GM20431 (cell line): ENCODE data around the gene CAST.

ENCODE experiments used
- in situ Hi-C: fragments of 300-500 bp; cut with MseI, MboI; formaldehyde crosslinking; loops from one replicate; pipeline ENCODE4 v1.15.0; 2020; ENCODE audit warnings: low sequenced_read_pairs; ENCODE audit not compliant: unreplicated experiment

Gene CAST

GRCh38 chr5:96663608-96664007 lies 1.4 kb downstream of the CAST start:
- in situ Hi-C loops: no loop called here

GRCh38 chr5:96664669-96665068 lies 2.5 kb downstream of the CAST start:
- in situ Hi-C loops: no loop called here

DNA sequence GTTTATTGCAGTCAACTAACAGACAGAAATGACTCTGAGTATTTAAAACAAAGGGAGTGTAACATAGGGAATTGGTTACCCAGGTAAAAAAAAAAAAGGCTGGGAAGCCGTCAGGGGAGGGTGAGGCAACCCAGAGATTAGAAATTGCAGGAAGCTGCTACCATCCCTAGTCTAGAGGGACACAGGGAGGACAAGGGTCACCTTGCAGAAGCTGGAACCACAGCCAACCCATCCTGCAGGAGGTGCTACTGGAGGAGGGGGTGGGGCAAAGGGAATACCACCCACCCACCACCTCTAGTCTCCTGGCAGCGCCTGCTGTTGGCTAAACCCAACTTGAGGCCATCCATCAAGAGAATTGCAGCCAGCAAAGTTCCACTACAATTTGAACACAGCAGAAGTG lies 6.5 kb downstream of the CAST start:
- in situ Hi-C loops: no loop called here

GRCh38 chr5:96669909-96670308 lies 7.7 kb downstream of the CAST start:
- in situ Hi-C loops: no loop called here

- in situ Hi-C loops: no loop called here
Measured at GRCh38 chr5:96671441-96671840, 9.3 kb downstream of the CAST start.

- in situ Hi-C loops: no loop called here
Measured at GRCh38 chr5:96673127-96673526, 11.0 kb downstream of the CAST start.

DNA sequence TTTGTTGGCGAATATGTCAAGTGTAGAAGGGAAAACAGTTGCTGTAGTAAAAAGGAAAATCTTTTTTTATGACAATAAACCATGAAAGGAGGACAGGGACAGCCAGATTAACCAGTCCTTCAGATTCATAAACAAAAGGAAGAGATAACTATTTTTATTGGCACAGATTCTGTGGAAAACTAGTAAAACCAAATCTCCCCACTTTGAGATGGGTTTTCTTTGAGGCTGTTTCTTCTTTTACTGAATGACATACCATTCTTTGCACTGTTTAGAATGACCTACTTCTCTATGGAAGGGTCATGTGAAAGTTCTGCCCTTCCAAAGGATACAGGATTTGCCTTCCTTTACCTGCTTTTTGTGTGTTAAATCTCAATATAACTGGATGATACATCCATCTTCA lies 13.7 kb downstream of the CAST start:
- in situ Hi-C loops: no loop called here

DNA sequence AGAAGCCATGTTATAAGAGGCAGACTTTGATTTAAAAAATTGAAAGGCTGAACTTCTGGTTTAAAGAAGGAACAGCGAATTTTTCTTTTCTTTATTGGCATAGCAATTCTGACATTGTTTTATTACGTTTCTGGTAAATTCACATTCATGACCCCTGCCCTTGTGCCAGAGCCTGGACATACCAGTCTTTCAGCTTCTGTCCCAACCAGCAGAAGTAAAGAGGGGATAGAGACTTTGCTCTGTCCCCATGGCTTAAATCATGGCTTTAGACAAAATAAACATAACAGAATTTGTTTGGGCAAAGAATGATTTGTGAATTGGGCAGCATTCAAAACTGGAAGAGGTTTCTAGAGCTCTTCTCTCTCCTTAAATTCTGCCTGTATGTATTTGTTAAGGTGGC lies 15.3 kb downstream of the CAST start:
- in situ Hi-C loops: no loop called here

- in situ Hi-C loops: no loop called here
Measured at GRCh38 chr5:96679293-96679692, 17.1 kb downstream of the CAST start.

DNA sequence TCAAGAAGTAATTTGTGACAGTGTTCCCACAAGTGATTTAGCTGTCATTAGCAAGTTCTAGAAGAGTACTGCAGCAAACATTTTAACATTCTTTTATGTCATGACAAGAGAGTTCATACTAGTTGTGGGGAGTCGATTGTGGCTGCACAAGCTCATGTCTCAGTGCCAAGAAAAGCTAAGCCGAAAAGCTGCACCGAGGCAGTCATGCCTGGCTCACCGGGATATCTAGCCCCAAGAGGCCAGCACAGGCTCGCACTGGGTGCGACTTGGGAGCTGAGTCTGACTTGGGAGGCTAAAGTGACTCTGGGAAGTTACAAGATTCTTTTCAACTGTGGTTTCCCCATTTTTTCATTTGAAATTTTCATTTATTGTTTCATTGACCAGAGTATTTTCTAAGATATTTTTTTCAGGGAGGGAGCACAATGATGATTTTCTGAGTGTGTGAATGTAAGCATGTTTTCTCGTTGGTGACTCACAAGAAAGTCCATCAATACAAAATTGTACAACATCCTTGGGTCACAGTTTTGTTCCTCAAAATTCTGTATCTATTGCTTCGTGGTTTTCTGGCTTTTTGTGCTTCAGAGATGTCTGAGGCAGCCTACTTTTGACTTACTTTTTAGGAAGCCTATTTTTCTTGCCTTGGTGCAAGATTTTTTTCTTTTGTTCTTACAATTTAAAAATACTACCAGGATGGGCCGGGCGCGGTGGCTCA lies 18.7 kb downstream of the CAST start:
- in situ Hi-C loops: no loop called here

DNA sequence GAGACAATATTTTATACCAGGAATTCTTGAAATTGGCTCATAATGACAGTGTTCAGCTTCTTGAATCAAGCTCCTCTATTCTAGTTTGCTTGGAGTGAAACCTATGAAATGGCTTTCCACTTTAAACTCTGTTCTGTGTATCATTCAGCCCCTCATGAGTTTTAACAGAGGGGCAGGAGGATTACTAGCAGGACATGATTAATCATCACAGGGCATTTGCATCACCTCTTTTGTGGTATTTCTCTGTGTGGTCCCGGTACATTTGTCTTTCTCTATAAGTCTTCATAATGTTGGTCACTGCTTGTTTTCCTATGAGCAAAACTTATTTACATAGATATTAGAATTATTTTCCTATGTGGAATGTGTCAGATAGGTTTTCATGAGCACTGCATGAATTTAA lies 21.2 kb downstream of the CAST start:
- in situ Hi-C loops: no loop called here

DNA sequence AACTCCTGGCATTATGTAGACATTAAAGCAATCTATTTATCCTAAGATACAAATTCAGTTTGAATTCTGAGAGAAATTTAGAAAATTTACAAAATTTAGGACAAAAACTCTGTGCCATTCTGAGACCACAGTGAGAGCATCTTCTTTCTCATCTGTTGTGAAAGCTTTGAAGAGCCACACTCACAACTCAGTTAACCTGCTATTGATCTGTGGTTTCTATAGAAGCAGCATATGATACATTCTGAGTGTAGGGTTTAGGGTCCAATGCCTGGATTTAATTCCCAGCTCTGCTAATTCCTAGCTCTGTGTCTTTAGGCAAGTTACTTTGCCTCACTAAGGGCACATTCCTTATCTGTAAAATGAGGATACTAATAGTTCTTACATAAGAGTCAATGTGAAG lies 21.6 kb downstream of the CAST start:
- in situ Hi-C loops: no loop called here

DNA sequence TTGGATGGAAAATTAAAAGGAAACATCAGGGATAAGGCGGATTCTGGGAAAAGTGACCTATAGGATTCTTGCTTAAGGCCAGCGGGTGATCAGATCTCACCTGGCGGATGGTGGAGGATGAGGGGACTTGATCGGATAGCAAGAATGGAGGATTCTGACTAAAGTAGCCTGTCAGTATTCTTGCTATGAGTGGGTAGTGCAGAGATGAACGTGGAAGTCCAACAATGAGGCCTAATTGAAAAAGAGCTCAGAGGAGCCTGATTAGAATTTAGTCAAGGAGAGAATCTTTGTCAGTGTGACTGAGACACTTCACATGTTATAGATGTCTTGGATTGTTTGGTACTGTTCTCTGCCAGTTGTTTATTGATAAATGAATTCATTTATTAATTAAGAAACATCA lies 24.9 kb downstream of the CAST start:
- in situ Hi-C loops: no loop called here

DNA sequence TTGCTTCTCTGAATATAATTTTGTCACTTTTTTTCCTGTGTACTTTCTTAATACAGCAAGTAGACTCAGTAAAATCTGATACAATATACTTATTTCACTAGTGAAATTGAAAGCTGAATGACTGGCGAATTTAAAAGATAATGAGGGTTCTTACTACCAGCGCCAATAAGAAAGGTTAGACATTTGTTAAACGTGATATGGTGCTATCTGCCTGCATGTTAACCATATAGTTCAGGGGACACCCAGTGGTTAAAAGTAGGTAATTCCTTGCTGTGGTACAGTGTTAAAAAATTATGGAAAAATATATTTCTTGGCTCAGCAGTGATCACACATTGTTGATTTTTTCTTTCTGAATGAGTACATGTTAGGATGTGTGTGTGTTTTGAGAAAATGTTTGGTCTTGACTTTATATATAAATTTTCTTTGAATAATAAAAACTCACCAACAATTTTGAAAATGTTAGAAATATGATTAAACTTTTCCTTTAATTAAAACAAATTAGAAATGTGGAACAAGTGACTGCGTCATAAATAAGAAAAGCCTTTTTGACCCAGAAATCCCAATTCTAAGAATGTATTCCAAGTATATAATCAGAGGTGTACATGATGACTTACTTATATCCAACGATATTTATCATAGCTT lies 25.8 kb downstream of the CAST start:
- in situ Hi-C loops: no loop called here

GRCh38 chr5:96690861-96691260 lies 28.7 kb downstream of the CAST start:
- in situ Hi-C loops: no loop called here

DNA sequence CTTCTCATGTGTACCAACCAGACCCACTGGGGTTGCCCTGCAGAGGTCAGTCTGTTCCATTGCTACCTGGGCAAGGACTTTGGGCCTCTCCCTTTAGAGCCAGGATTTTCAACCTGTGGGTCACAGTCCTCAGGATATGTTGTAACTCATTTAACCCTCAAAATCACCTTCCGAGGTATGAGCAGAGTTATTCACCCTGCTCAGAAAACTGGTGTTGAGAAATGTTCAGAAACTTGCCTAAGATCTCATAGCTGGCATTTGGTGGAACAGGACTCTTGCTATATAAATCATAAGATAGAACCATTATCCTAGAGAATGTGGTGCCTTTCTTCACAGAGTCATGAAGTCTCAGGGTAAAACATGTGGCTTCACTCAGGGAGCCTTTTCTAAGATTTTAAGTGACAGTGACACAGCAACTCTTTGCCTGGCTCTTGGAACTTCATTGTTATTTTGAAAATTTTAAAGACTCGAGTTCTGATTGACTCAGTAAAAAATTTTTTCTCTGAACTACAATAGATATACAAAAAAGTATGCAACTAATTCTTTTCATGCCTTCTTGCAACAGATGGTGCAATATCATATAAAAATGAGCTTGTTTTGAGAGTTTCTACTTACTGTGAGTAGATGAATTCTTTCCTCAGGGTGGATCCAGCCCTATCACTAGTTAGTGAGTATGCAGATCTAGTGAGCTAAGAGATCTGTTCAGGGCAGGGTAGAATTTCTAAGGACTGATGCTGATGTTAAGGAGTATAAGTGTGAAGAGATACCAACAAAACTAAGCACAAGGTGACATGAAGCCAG lies 29.5 kb downstream of the CAST start:
- in situ Hi-C loops: no loop called here

DNA sequence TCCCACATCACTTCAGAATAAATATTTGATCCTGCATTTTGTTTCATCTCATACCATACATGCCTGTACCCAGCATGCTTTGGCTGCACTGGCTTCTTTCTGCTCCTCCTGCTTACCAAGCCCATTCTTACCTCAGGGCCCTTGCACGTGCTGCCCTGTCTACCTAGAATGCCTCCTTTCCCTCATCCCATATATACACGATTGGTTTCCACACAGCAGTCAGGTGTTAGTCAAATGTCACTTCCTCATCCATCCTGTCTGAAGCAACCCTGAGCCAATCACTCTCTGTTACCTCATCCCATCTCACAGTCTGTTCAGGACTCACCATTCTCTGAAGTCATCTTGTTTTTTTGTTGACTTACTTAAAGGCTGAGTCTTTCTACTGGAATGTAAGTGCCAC lies 30.3 kb downstream of the CAST start:
- in situ Hi-C loops: no loop called here

GRCh38 chr5:96699186-96699820 lies 37.1 kb downstream of the CAST start:
- in situ Hi-C loops: no loop called here

DNA sequence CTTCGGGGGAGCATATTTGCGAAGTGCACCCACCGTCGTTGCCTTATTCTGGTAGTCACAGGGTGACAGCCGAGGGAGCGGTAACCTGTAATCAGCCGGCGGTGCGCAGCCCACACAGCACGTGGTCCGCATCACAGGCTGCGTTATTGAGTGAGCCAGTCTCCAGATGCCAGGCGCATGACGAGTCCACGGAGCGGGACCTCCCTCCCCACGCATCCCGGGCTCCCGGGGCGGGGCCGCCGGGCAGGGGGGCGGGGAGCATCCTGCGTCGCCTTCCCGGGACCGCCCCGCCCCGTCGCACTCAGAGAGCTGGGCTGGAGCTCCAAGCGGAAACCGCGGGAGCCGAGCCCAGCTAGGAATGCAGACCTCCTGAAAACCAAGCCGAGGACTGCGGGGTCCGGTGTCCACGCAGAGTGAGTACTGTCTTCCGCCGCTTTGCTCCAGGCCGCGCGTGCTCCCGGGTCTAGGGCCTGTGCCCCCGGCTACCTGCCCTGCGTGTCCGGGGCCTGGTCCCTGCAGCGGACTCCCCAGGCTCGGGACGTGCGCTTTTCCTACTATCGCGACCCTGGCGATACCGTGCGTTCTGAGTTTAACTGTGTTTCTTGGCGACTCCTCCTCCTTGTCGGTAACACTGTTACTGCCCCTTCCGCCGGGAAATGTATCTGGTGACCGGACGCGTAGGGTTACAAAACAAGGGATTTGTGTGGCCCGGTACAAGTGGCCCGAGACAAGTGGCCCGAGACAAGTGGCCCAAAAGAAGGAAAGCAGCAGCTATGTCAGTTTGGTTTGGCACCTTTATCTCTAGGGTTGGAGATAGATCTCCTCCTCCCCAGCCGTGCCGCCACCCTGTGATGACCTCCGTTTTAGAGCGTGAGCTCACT lies 40.6 kb downstream of the CAST start:
- in situ Hi-C loops: no loop called here

DNA sequence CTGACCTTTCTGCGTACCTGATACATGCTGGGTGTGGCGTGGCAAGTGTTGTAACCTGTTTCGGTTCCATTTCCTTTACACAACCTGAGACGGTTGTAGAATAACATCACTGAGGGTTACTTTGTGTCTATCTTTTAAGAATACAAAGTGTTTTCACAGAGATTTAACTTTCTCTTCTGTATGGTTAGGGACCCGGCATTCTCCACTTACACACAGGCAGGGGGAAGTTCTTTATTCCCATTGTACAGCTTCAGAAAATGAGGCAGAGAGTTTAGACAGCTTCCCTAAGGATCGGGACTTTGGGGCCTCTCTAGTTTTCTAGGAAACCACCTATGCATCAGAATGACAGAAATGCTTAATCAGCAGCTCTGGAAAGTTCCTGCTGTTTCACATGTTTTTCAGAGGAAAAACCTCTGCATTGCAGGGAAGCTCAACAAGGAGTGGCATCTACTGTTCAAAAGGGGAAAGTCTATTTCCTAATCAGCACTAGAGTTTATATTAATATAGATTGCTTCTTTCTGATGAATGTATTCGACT lies 41.3 kb downstream of the CAST start:
- in situ Hi-C loops: no loop called here
